Osteoblast (primary cell): ENCODE data around the gene TBC1D5. TPM values are rescaled to one million over a fixed set of nuclear protein-coding genes. Genes with fewer than 3 reads are reported as not detected.

Experiments used
- DNase-seq: peaks from one replicate; pipeline ENCODE4 v3.0.0; 2011; ENCODE audit warnings: low spot score, mixed read lengths; ENCODE audit not compliant: insufficient read length; ENCODE audit errors: missing footprints
- H2AFZ ChIP-seq: 2 replicates; pipeline ENCODE4 v1.6.0; 2011; ENCODE audit warnings: mild to moderate bottlenecking, low read length
- H3K27ac ChIP-seq: 2 replicates; pipeline ENCODE4 v1.5.1; 2011; ENCODE audit warnings: mild to moderate bottlenecking, low read depth, low read length, moderate library complexity
- H3K27me3 ChIP-seq: 2 replicates; pipeline ENCODE4 v1.6.0; 2012; ENCODE audit warnings: mild to moderate bottlenecking, control low read depth, inconsistent platforms, low read length, moderate library complexity; ENCODE audit not compliant: insufficient read depth
- H3K36me3 ChIP-seq: 2 replicates; pipeline ENCODE4 v1.5.1; 2011; ENCODE audit warnings: mild to moderate bottlenecking, low read length, control low read depth, moderate library complexity; ENCODE audit not compliant: insufficient read depth
- H3K4me1 ChIP-seq: 2 replicates; pipeline ENCODE4 v1.5.1; 2011; ENCODE audit warnings: mild to moderate bottlenecking, low read length, control low read depth, moderate library complexity; ENCODE audit not compliant: insufficient read depth
- H3K4me2 ChIP-seq: 2 replicates; pipeline ENCODE4 v1.6.0; 2011; ENCODE audit warnings: mild to moderate bottlenecking, low read length; ENCODE audit not compliant: insufficient read depth
- H3K4me3 ChIP-seq: fragments of 200-600 bp; sonication (generic); 3 replicates; pipeline ENCODE4 v1.5.1; 2012; ENCODE audit warnings: mild to moderate bottlenecking, low read length, inconsistent platforms; ENCODE audit not compliant: insufficient read depth
- H3K79me2 ChIP-seq: 2 replicates; pipeline ENCODE4 v1.6.0; 2012; ENCODE audit warnings: mild to moderate bottlenecking, low read length, control low read depth, inconsistent platforms; ENCODE audit not compliant: insufficient read depth
- H3K9me3 ChIP-seq: 2 replicates; pipeline ENCODE4 v1.5.1; 2011; ENCODE audit warnings: low read depth, low read length, control low read depth
- H4K20me1 ChIP-seq: 2 replicates; pipeline ENCODE4 v1.6.0; 2012; ENCODE audit warnings: mild to moderate bottlenecking, low read length, control low read depth; ENCODE audit not compliant: insufficient read depth
- total RNA-seq: library from RNA; depleted of rRNA; stranded (reverse); fragments of >200 nt; gene quantifications from 2 replicates; pipeline ENCODE4 v1.2.3, GENCODE V29; 2012
- TF ChIP-seq, protein P1 (sequence below): IDR thresholded peaks from 2 replicates; pipeline ENCODE4 v1.5.1; 2011; ENCODE audit warnings: mild to moderate bottlenecking, low read depth, low read length, moderate library complexity; ENCODE audit errors: extremely low read depth

The TBC1D5 gene
- total RNA-seq, 1 donor: 117 TPM

DNA sequence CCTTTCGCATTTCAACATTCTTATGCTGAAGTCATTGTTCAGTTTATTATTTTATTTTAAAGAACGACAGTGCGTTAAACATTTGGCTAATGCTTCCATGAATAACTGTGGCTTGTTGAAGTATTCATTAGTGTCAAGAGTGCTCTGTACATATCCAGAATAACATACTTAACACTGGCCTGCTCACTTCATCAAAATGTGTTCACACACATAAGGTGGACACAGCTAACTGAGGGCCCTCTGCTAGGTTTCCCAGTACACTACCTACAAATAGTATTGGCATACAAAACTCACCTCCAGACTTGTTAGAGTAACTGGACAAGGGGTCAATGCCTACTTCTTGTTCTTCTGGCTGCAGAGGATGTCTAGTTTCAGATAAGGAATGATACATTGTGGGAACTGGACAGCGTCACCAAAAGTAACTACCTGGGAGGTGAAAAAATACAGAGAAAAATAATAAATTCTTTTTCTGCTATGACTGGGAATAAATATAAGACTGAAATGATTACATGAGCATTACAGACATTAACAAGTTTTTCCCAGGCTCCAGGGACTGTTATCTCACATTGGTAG lies 234.2 kb downstream of the TBC1D5 start:
- no peak overlapping the region for H3K27ac ChIP-seq
- H3K4me1 ChIP-seq: peaks cover 7% of the 10 kb centered on the region
- H3K27me3 ChIP-seq: no peaks in the 10 kb centered on the region
- H2AFZ ChIP-seq: no peak overlapping the region
- H3K4me3 ChIP-seq: no peak overlapping the region
- no peaks in the 10 kb centered on the region for H3K36me3 ChIP-seq
- no peaks in the 10 kb centered on the region for H4K20me1 ChIP-seq
- no peak overlapping the region for H3K4me2 ChIP-seq
- TF ChIP-seq, protein P1, sequence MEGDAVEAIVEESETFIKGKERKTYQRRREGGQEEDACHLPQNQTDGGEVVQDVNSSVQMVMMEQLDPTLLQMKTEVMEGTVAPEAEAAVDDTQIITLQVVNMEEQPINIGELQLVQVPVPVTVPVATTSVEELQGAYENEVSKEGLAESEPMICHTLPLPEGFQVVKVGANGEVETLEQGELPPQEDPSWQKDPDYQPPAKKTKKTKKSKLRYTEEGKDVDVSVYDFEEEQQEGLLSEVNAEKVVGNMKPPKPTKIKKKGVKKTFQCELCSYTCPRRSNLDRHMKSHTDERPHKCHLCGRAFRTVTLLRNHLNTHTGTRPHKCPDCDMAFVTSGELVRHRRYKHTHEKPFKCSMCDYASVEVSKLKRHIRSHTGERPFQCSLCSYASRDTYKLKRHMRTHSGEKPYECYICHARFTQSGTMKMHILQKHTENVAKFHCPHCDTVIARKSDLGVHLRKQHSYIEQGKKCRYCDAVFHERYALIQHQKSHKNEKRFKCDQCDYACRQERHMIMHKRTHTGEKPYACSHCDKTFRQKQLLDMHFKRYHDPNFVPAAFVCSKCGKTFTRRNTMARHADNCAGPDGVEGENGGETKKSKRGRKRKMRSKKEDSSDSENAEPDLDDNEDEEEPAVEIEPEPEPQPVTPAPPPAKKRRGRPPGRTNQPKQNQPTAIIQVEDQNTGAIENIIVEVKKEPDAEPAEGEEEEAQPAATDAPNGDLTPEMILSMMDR: no peak
- DNase-seq: no peak
- H3K79me2 ChIP-seq: no peaks in the 10 kb centered on the region
- no peaks in the 10 kb centered on the region for H3K9me3 ChIP-seq

DNA sequence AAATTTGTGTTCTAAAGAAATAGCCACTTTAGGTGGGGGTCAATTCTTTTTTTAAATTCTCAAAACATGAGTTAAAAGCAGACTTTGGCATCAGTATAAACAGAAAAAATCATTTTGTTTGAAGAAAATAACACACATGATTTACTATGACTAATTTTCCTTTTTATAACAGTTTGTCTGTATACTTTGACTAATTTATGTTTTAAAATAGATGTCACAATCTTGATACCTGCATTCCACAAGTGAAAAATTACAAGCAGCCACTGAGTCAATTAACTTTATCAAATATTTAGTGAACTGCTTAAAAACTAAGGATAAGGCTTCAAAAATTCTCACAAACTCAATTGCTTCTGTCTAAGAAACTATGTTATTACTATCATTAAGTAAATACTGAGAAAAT lies 235.0 kb downstream of the TBC1D5 start:
- no peak for DNase-seq
- H3K27me3 ChIP-seq: no peaks in the 10 kb centered on the region

DNA sequence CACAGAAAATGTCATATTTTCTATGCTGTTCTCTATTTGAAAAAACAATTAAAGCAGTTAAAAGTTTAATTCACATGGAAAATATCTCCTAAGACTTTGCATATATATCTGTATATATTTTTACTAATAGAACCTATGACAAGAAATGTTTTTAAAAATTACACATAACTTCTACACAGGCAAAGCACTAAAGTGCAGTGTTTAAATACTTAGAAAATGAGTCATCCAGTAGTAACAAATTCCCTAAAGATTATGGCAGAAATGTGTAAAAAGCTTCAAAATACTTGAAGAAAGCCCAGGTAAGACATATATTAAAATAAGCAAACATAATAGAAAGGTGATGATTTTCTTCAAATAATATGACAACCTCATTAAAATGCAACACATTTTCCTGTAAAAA lies 236.6 kb downstream of the TBC1D5 start:
- peaks cover 7% of the 10 kb centered on the region for H3K4me1 ChIP-seq
- no peak overlapping the region for H3K27ac ChIP-seq
- H3K36me3 ChIP-seq: no peaks in the 10 kb centered on the region
- DNase-seq: peak; percentile 55
- H3K9me3 ChIP-seq: no peaks in the 10 kb centered on the region
- H4K20me1 ChIP-seq: no peaks in the 10 kb centered on the region
- no peaks in the 10 kb centered on the region for H3K27me3 ChIP-seq
- no peak overlapping the region for H2AFZ ChIP-seq
- H3K4me3 ChIP-seq: no peak overlapping the region
- H3K79me2 ChIP-seq: no peaks in the 10 kb centered on the region
- TF ChIP-seq, protein P1: no peak
- no peak overlapping the region for H3K4me2 ChIP-seq

More for the DNA sequence above, 235.0 kb downstream of the TBC1D5 start:
- Histone ChIP-seq H4K20me1 (no peaks in the 10 kb centered on the region), H3K4me3 (no peak overlapping the region), H3K4me1 (peaks cover 7% of the 10 kb centered on the region), H2AFZ (no peak overlapping the region), H3K27ac (no peak overlapping the region), H3K79me2 (no peaks in the 10 kb centered on the region), H3K36me3 (no peaks in the 10 kb centered on the region), H3K9me3 (no peaks in the 10 kb centered on the region), H3K4me2 (no peak overlapping the region)
- TF ChIP-seq, protein P1: no peak

DNA sequence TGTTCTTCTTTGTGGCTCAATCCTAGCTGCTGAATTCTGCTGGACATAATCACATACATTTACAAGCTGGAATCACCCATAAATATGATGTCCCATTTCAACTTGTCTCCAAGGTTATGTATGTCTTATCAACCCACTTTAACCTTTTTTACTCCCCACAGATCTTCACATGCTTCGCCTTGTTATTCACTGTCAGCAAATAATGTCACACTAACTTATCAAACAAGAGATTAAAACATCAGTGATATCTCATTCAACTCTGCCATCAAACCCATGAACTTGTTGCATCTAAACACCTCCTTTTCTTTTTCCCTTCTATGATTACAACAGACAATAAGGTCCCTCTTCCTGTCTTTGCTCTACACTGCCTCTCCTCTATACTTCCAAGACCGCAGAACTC lies 240.7 kb downstream of the TBC1D5 start:
- TF ChIP-seq, protein P1: no peak
- H4K20me1 ChIP-seq: no peaks in the 10 kb centered on the region

More for the DNA sequence above, 240.7 kb downstream of the TBC1D5 start:
- DNase-seq: no peak
- Histone ChIP-seq H3K9me3 (no peaks in the 10 kb centered on the region), H3K36me3 (no peaks in the 10 kb centered on the region), H3K4me1 (peaks cover 7% of the 10 kb centered on the region), H3K79me2 (no peaks in the 10 kb centered on the region), H3K27me3 (no peaks in the 10 kb centered on the region), H3K27ac (no peak overlapping the region), H2AFZ (no peak overlapping the region), H3K4me3 (no peak overlapping the region), H3K4me2 (no peak overlapping the region)
